B cell (primary cell): Measurements from ENCODE around the gene LECT2. TPM values are rescaled to one million over a fixed set of nuclear protein-coding genes. Genes with fewer than 3 reads are reported as not detected.

Source experiments
- ATAC-seq: fragments of 200-7000 bp; cut with Tn5 transposase; one replicate; pipeline ENCODE4 v1.10.0; 2021; ENCODE audit warnings: low read depth, mild to moderate bottlenecking, moderate number of reproducible peaks, moderate library complexity
- CTCF ChIA-PET: fragments of 350-600 bp; sonication (Branson Sonifier 250); formaldehyde crosslinking; loops from one replicate; lab custom pipeline; 2021; ENCODE audit warnings: antibody characterized with exemption, inconsistent platforms; lab: Charles Lee
- POLR2A ChIA-PET: fragments of 350-600 bp; sonication (Branson Sonifier 250); formaldehyde crosslinking; loops from one replicate; lab custom pipeline; 2021; ENCODE audit warnings: antibody characterized with exemption; lab: Charles Lee
- DNase-seq: peaks from one replicate; pipeline ENCODE4 v3.0.0; 2013
- H2AFZ ChIP-seq: 2 replicates; pipeline ENCODE4 v1.6.1; 2012; ENCODE audit warnings: mild to moderate bottlenecking, low read depth, low read length; ENCODE audit not compliant: insufficient read depth, poor library complexity, severe bottlenecking
- H3K27ac ChIP-seq, 2 donors: 1 replicate in 1 of 2; 2 replicates in 1 of 2; pipeline ENCODE4 v1.5.1; 2012 to 2013; ENCODE audit warnings: low read length in 2 of 2, mild to moderate bottlenecking in 2 of 2, moderate library complexity in 1 of 2
- H3K27me3 ChIP-seq, 4 experiments: fragments of 200-600 bp in 1 of 4; sonication (generic) in 1 of 4; replicated peaks in 1 of 4; 1 replicate in 2 of 4; 2 replicates in 2 of 4; pipeline versions ENCODE4 v1.6.1 to v1.7.0; 2013 to 2016; ENCODE audit warnings: low read length in 3 of 4, mild to moderate bottlenecking in 2 of 4, mixed read lengths in 1 of 4, moderate library complexity in 1 of 4; ENCODE audit not compliant: insufficient read depth in 4 of 4, control insufficient read depth in 3 of 4; ENCODE audit errors: control extremely low read depth in 1 of 4
- H3K36me3 ChIP-seq, 2 experiments: replicated peaks in 1 of 2; 1 replicate in 1 of 2; 2 replicates in 1 of 2; pipeline versions ENCODE4 v1.6.1 to v1.7.1; 2013; ENCODE audit warnings: low read length in 1 of 2; ENCODE audit not compliant: insufficient read depth in 2 of 2, control insufficient read depth in 1 of 2; ENCODE audit errors: control extremely low read depth in 1 of 2, extremely low read depth in 1 of 2
- H3K4me1 ChIP-seq, 2 donors: fragments of 200-600 bp in 1 of 2; sonication (generic) in 1 of 2; 1 replicate in 1 of 2; 2 replicates in 1 of 2; pipeline versions ENCODE4 v1.5.1 to v1.6.1; 2013 to 2017; ENCODE audit warnings: low read length in 2 of 2; ENCODE audit not compliant: control insufficient read depth in 2 of 2, insufficient read depth in 2 of 2
- H3K4me2 ChIP-seq: replicated peaks from 2 replicates; pipeline ENCODE3; 2012; ENCODE audit warnings: mild to moderate bottlenecking, low read depth, low read length; ENCODE audit not compliant: poor library complexity, severe bottlenecking
- H3K4me3 ChIP-seq, 5 experiments: fragments of 200-600 bp in 1 of 5; sonication (generic) in 1 of 5; 1 replicate in 3 of 5; 2 replicates in 2 of 5; pipeline versions ENCODE4 v1.5.1 to v1.7.0; 2011 to 2016; ENCODE audit warnings: low read length in 4 of 5, mild to moderate bottlenecking in 4 of 5, low read depth in 2 of 5, control low read depth in 1 of 5, moderate library complexity in 1 of 5; ENCODE audit not compliant: insufficient read depth in 1 of 5; ENCODE audit errors: control extremely low read depth in 1 of 5, extremely low read depth in 1 of 5
- H3K79me2 ChIP-seq: fragments of 200-600 bp; sonication (generic); one replicate; pipeline ENCODE4 v1.6.0; 2016; ENCODE audit warnings: low read length; ENCODE audit not compliant: control insufficient read depth, insufficient read depth
- H3K9ac ChIP-seq: fragments of 200-600 bp; sonication (generic); 2 replicates; pipeline ENCODE4 v1.6.1; 2017; ENCODE audit warnings: mild to moderate bottlenecking, low read length, moderate library complexity
- H3K9me3 ChIP-seq, 3 donors: one replicate each; pipeline versions ENCODE4 v1.6.1 to v1.7.1; 2013; ENCODE audit warnings: low read length in 2 of 3; ENCODE audit not compliant: control insufficient read depth in 2 of 3, insufficient read depth in 1 of 3; ENCODE audit errors: control extremely low read depth in 1 of 3
- H4K20me1 ChIP-seq: 2 replicates; pipeline ENCODE4 v1.6.0; 2012; ENCODE audit warnings: mild to moderate bottlenecking, low read length; ENCODE audit not compliant: insufficient read depth, control insufficient read depth, poor library complexity, severe bottlenecking
- H3K27ac Mint-ChIP-seq: one replicate; pipeline ENCODE4 v1.8.0; 2021; ENCODE audit warnings: mixed read lengths
- H3K27me3 Mint-ChIP-seq: one replicate; pipeline ENCODE4 v1.8.0; 2021; ENCODE audit warnings: mixed read lengths
- H3K4me1 Mint-ChIP-seq: one replicate; pipeline ENCODE4 v1.8.0; 2021; ENCODE audit warnings: mixed read lengths
- H3K4me3 Mint-ChIP-seq: one replicate; pipeline ENCODE4 v1.8.0; 2021; ENCODE audit warnings: mixed read lengths
- H3K9me3 Mint-ChIP-seq: one replicate; pipeline ENCODE4 v1.8.0; 2022; ENCODE audit warnings: mixed read lengths; ENCODE audit not compliant: insufficient read depth
- CTCF ChIP-seq: fragments of 200-600 bp; IDR thresholded peaks from one replicate; pipeline ENCODE4 v1.8.0; 2022; ENCODE audit warnings: antibody characterized with exemption, mild to moderate bottlenecking
- EZH2 ChIP-seq: IDR thresholded peaks from 2 replicates; pipeline ENCODE4 v1.6.1; 2012; ENCODE audit warnings: borderline replicate concordance, low read depth, mild to moderate bottlenecking, moderate library complexity, low read length; ENCODE audit not compliant: insufficient read depth, poor library complexity, severe bottlenecking
- WGBS: methylation state at CpG from one replicate; pipeline ENCODE4 v1.1.5; 2013; ENCODE audit warnings: missing lambda C conversion rate; ENCODE audit not compliant: insufficient coverage; 5-methylcytosine and 5-hydroxymethylcytosine counted together
- intact Hi-C: fragments of 100-400 bp; cut with micrococcal nuclease; formaldehyde crosslinking; loops from one replicate; pipeline ENCODE4 v1.10.0; 2022
- polyA plus RNA-seq: library from polyadenylated mRNA; depleted of rRNA; stranded (reverse); fragments of >200 nt; gene quantifications from 2 replicates; pipeline ENCODE4 v1.2.3, GENCODE V29; 2012
- total RNA-seq, 2 donors: library from RNA; stranded (reverse); fragments of 120-200 nt in 1 of 2; gene quantifications; 1 replicate in 1 of 2; 2 replicates in 1 of 2; pipeline versions ENCODE4 v1.2.3 to v1.2.4, GENCODE V29; 2013 to 2022

LECT2 gene
- total and polyA plus RNA-seq, 2 donors (not counting 1 experiment from before 2014, with no cell fraction given), result not detected

GRCh38 chr5:135995976-135996375 is 41.2 kb upstream of the LECT2 start:
- intact Hi-C loops, result no loop called here
- H4K20me1 ChIP-seq, result no peaks in the 10 kb centered on the region
- H3K4me2 ChIP-seq, result no peak overlapping the region
- no peaks in the 10 kb centered on the region for H3K9me3 ChIP-seq
- Mint-ChIP-seq H3K4me3 (no peak overlapping the region), H3K9me3 (peaks cover 3% of the 10 kb centered on the region), H3K27me3 (peaks cover 44% of the 10 kb centered on the region), H3K4me1 (no peaks in the 10 kb centered on the region), H3K27ac (no peak overlapping the region)
- no peak overlapping the region for H2AFZ ChIP-seq
- TF ChIP-seq CTCF (no peak), EZH2 (no peak)
- no CpG with 5 or more reads among the region's 3 CpGs for WGBS
- H3K9ac ChIP-seq, result no peak overlapping the region
- ChIA-PET POLR2A (no interaction called here), CTCF (no interaction called here)
- DNase-seq (no peak), ATAC-seq (no peak)
- H3K27me3 ChIP-seq, result peaks cover 0 to 18% (median 0%) of the 10 kb centered on the region in 4 experiments
- no peak overlapping the region for H3K4me3 ChIP-seq
- no peaks in the 10 kb centered on the region for H3K36me3 ChIP-seq
- H3K4me1 ChIP-seq, result no peaks in the 10 kb centered on the region
- no peaks in the 10 kb centered on the region for H3K79me2 ChIP-seq
- no peak overlapping the region for H3K27ac ChIP-seq

- no peak for ATAC-seq
- peaks cover 3% of the 10 kb centered on the region for H3K9me3 Mint-ChIP-seq
- H3K4me1 ChIP-seq, result no peaks in the 10 kb centered on the region
- H3K27ac Mint-ChIP-seq, result no peak overlapping the region
- CTCF ChIA-PET, result no interaction called here
- no peaks in the 10 kb centered on the region for H4K20me1 ChIP-seq
- no peaks in the 10 kb centered on the region for H3K79me2 ChIP-seq
- no peak for TF ChIP-seq CTCF
- no peak for TF ChIP-seq EZH2
- POLR2A ChIA-PET, result no interaction called here
- no peaks in the 10 kb centered on the region for H3K36me3 ChIP-seq
- no peak overlapping the region for H2AFZ ChIP-seq
- no peak overlapping the region for H3K9ac ChIP-seq
- H3K27ac ChIP-seq, result no peak overlapping the region
- H3K4me1 Mint-ChIP-seq, result no peaks in the 10 kb centered on the region
- peaks cover 0 to 16% (median 0%) of the 10 kb centered on the region in 4 experiments for H3K27me3 ChIP-seq
- H3K4me3 Mint-ChIP-seq, result no peak overlapping the region
- no peak for DNase-seq
- no peak overlapping the region for H3K4me2 ChIP-seq
- H3K4me3 ChIP-seq, result no peak overlapping the region
- intact Hi-C loops, result no loop called here
- H3K9me3 ChIP-seq, result peaks cover 0 to 8% (median 0%) of the 10 kb centered on the region in 3 donors
- peaks cover 37% of the 10 kb centered on the region for H3K27me3 Mint-ChIP-seq
- WGBS, result 66% methylated on average over 3 of the region's 6 CpGs
Measured at GRCh38 chr5:135993880-135994636, 39.3 kb upstream of the LECT2 start.
